GM21360 (cell line): ENCODE data around the gene MID1.
A peak's percentile ranks its signal among the peaks of the same experiment; 100 is the strongest.

Experiments used
- ATAC-seq: cut with Tn5 transposase; IDR thresholded peaks from one replicate; pipeline ENCODE4 v1.9.1; 2021; ENCODE audit warnings: mild to moderate bottlenecking, moderate library complexity; ENCODE audit not compliant: unreplicated experiment

The MID1 gene, protein sequence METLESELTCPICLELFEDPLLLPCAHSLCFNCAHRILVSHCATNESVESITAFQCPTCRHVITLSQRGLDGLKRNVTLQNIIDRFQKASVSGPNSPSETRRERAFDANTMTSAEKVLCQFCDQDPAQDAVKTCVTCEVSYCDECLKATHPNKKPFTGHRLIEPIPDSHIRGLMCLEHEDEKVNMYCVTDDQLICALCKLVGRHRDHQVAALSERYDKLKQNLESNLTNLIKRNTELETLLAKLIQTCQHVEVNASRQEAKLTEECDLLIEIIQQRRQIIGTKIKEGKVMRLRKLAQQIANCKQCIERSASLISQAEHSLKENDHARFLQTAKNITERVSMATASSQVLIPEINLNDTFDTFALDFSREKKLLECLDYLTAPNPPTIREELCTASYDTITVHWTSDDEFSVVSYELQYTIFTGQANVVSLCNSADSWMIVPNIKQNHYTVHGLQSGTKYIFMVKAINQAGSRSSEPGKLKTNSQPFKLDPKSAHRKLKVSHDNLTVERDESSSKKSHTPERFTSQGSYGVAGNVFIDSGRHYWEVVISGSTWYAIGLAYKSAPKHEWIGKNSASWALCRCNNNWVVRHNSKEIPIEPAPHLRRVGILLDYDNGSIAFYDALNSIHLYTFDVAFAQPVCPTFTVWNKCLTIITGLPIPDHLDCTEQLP

GRCh38 chrX:10620121-10620699 is at the start of gene MID1:
MID1 (minus strand) TSS chrX:10620585; CDS start chrX:10567547, 53,038 bp downstream.
- ATAC-seq = peak; percentile 52

- ATAC-seq = no peak
Observed at GRCh38 chrX:10667143-10667542, 46.8 kb upstream of the MID1 start.

GRCh38 chrX:10666102-10666501 is 45.7 kb upstream of the MID1 start:
- ATAC-seq = no peak

DNA sequence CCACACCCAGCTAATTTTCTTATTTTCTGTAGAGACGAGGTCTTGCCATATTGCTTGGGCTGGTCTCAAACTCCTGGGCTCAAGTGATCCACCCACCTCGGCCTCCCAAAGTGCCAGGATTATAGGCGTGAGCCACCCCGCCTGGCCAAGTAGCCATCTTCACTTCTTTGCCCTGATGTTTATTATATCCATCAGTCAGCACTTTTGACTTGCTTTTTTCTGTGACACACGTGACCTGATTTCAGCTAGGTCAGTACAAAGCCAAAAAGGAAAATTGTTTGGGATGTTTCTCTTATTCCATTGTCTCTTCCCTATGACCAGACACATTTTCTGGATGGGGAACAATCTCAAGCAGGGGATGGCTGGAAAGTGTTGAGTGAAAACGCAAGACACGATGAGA is 45.3 kb upstream of the MID1 start:
- no peak for ATAC-seq

GRCh38 chrX:10660171-10660570 is 39.8 kb upstream of the MID1 start:
- ATAC-seq = no peak

GRCh38 chrX:10656214-10656613 is 35.8 kb upstream of the MID1 start:
- no peak for ATAC-seq

GRCh38 chrX:10654960-10655359 is 34.6 kb upstream of the MID1 start:
- ATAC-seq = no peak

DNA sequence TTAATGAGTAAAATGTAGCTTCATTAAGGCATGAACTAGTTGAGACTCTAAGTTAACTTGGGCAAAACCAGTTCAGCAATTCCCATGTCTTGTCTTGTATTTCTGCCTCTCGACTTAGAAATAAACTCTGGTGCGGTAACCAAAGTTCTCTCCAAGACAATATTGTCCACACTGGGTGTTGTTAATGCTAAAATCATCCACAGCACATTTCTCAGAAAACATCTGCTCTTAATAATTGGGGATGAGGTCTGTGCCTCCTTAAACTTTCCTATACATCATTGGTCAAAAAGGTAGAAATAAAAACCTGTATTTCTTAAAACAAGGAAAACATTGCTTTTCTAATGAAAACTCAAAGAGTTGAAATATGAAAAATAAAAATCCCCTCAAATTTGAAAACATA is 32.9 kb upstream of the MID1 start:
- no peak for ATAC-seq

DNA sequence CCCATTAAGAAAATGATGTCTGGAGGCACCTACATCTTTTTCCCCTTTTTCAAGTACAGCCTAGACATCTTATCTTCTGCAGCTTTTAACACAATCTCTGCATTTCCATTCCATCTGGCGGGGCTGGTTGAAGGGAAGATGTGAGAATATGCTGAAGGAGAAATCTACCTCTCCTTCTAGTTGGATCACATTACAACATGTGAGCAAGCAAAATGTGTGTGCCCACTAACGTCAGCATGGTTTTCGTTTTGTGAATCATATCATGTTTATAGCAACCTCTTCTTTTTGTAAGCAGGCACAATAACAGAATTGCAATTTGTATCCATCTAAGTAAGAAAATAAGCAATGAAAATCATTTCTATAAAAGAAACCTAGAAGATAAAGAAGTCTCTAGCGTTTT is 28.9 kb upstream of the MID1 start:
- ATAC-seq = no peak

DNA sequence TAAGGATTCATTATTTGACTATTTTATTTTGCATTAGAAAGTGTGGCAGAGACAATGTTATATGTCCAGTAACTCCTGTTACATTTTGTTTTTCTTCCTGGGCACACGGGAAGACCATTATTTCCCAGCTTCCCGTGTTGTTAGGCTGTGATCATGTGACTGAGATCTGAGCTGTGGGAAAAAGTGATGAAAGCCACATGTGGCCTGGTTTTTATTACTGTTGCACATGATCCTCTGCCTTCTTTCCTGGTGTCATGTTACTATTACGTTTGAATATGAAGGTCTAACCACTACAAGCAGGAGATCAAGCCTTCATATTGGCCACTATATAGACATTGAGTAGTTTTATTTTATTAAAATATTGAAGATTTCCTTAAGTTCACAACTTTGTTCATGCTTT is 28.2 kb upstream of the MID1 start:
- no peak for ATAC-seq

DNA sequence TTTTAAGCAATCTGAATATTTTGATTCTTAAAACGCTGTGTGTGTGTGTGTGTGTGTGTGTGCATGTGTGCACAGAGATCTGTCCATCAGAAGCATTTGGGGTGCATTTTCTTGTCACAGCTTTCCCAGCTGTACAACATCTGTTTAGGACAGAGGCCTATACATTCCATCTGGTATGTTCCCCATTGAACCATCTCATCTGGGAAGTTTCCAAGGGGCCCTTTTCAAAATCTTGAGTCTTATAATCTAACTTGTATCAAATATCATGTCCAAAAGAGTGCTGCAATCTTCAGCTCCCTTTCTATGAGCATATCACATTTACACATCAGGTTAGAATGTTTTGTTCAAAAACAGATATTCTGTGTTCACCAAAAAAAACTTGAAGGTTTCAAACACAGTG is 16.5 kb upstream of the MID1 start:
- ATAC-seq = no peak

DNA sequence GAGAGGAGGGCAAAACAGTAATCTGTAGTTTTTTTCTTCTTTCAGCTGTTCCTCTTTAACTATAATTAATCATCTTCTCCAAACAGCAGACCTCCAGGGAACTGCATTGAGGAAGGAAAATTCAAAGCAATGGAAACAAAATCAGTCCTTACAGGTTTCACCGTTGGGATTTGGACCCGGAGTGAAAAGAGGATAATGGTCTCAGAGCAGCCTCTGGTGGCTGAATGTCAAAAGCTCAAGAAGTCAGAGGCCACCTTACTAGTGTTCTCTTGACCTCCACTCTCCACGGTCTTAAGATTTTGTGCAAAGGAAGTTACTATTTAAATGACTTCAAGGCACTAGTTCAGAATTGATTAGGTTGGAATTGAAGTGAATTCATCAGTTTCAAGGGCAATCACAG is 16.0 kb upstream of the MID1 start:
- ATAC-seq = no peak

GRCh38 chrX:10634392-10635161 is 14.2 kb upstream of the MID1 start:
- no peak for ATAC-seq

DNA sequence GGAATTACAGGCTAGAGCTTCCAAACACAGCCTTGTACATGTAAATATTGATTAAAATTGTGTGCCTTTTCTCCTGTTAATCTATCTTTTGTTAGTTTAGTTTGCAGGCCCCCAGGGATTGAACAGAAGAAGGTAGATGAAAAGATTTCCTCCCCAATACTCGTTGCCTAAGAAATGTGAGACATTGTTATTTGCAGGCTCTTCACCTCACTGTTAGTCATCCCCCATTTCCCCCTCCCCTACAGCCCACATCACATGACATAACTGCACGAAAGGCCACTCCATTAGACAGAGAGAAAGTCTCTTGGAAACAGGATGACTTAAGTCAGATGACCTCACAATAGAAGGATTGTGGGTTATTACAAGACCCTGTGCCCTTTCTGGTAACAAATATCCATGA is 13.3 kb upstream of the MID1 start:
- ATAC-seq = no peak

- ATAC-seq = no peak
Observed at GRCh38 chrX:10631416-10632145, 11.2 kb upstream of the MID1 start.

DNA sequence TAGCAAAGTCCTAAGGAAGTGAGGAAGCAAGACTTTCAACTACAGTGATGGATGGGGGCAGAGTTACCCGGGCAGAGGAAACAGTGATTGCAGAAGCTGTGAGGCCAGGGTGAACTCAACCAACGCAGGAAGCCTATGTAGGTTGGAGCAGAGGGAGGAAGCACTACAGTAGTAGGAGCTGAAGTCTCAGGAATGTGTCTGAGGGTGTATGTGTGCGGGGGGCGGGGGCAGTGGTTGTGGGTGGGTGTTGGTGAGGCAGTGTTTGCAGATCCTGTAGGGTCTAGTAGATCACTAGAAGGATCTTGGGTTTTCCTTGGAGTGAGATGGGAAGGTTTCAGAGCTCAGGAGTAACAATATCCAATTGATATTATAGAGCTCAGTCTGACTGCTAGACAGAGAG is 9.9 kb upstream of the MID1 start:
- ATAC-seq = no peak

- ATAC-seq = no peak
Observed at GRCh38 chrX:10629905-10630304, 9.5 kb upstream of the MID1 start.

DNA sequence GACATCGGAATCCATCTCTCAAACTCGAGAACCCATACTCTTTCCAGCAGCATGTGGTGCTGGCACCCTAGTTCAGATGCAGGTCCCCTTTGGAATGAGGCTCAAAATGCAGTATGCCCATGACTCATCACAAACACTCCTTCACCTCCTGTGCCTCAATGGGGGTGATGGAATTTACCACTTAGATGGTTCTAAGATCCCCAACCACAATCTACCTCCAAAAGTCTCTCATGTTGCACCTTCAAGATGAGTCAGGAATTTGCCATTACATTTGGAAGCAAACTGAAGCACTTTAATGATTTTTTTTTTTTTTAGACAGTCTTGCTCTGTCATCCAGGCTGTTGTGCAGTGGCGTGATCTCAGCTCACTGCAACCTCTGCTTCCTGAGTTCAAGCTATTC is 8.5 kb upstream of the MID1 start:
- no peak for ATAC-seq

- ATAC-seq = no peak
Observed at GRCh38 chrX:10622197-10622596, 1.8 kb upstream of the MID1 start.

- peak; percentile 39 for ATAC-seq
Observed at GRCh38 chrX:10619425-10620046, 849 bp downstream of the MID1 start.
